Gastroesophageal sphincter (tissue), 4 donors: Measurements from ENCODE around the gene LCNL1. TPM values are rescaled to one million over a fixed set of nuclear protein-coding genes. Genes with fewer than 3 reads are reported as not detected.

Experiments used
- ATAC-seq: fragments of 150-250 bp; one replicate; pipeline ENCODE4 v1.9.1; 2016; ENCODE audit warnings: mild to moderate bottlenecking, moderate library complexity
- H3K27ac ChIP-seq, 4 donors: fragments of 200-600 bp; sonication (generic) in 3 of 4; 1 replicate in 3 of 4; 2 replicates in 1 of 4; pipeline ENCODE4 v1.5.1; 2016 to 2019
- H3K27me3 ChIP-seq: fragments of 200-600 bp; sonication (generic); one replicate; pipeline ENCODE4 v1.5.1; 2019
- H3K36me3 ChIP-seq, 2 donors: fragments of 200-600 bp; sonication (generic); one replicate each; pipeline ENCODE4 v1.5.1; 2019; ENCODE audit warnings: control low read depth in 1 of 2
- H3K4me1 ChIP-seq, 3 donors: fragments of 200-600 bp; sonication (generic); 1 replicate in 2 of 3; 2 replicates in 1 of 3; pipeline ENCODE4 v1.5.1; 2016 to 2019; ENCODE audit warnings: control low read depth in 2 of 3
- H3K4me3 ChIP-seq, 2 donors: fragments of 200-600 bp; sonication (generic); one replicate each; pipeline ENCODE4 v1.5.1; 2019; ENCODE audit warnings: mild to moderate bottlenecking in 1 of 2, moderate library complexity in 1 of 2
- H3K9me3 ChIP-seq, 3 donors: fragments of 200-600 bp; sonication (generic); one replicate each; pipeline ENCODE4 v1.5.1; 2017 to 2019; ENCODE audit warnings: control low read depth in 2 of 3
- CTCF ChIP-seq, 4 experiments: fragments of 200-600 bp in 2 of 4; fragments of 450-650 bp in 2 of 4; sonication (generic) in 1 of 4; IDR thresholded peaks; one replicate each; pipeline ENCODE4 v1.5.1; 2017 to 2019; ENCODE audit warnings: antibody characterized with exemption in 4 of 4, mild to moderate bottlenecking in 2 of 4, moderate library complexity in 2 of 4
- EP300 ChIP-seq: sonication (generic); formaldehyde crosslinking; IDR thresholded peaks from one replicate; pipeline ENCODE4 v1.6.1; 2017; ENCODE audit warnings: antibody characterized with exemption, mild to moderate bottlenecking
- POLR2A ChIP-seq, 2 donors: fragments of 450-650 bp; IDR thresholded peaks; one replicate each; pipeline ENCODE4 v1.6.1; 2017; ENCODE audit warnings: antibody characterized with exemption in 2 of 2, mild to moderate bottlenecking in 2 of 2, moderate library complexity in 1 of 2
- POLR2AphosphoS5 ChIP-seq: sonication (generic); formaldehyde crosslinking; IDR thresholded peaks from one replicate; pipeline ENCODE4 v1.6.1; 2017; ENCODE audit warnings: antibody characterized with exemption
- WGBS, 2 donors: methylation state at CpG; one replicate each; pipeline ENCODE4 v1.1.5; 2018; ENCODE audit warnings: low coverage in 1 of 2; 5-methylcytosine and 5-hydroxymethylcytosine counted together
- total RNA-seq, 4 donors: library from RNA; depleted of rRNA; stranded (reverse); fragments of >200 nt; gene quantifications; one replicate each; pipeline ENCODE4 v1.1.0, GENCODE V29; 2016

Gene LCNL1
- total RNA-seq, 4 donors from 2014 or later = 0.40 TPM; not detected in 2

DNA sequence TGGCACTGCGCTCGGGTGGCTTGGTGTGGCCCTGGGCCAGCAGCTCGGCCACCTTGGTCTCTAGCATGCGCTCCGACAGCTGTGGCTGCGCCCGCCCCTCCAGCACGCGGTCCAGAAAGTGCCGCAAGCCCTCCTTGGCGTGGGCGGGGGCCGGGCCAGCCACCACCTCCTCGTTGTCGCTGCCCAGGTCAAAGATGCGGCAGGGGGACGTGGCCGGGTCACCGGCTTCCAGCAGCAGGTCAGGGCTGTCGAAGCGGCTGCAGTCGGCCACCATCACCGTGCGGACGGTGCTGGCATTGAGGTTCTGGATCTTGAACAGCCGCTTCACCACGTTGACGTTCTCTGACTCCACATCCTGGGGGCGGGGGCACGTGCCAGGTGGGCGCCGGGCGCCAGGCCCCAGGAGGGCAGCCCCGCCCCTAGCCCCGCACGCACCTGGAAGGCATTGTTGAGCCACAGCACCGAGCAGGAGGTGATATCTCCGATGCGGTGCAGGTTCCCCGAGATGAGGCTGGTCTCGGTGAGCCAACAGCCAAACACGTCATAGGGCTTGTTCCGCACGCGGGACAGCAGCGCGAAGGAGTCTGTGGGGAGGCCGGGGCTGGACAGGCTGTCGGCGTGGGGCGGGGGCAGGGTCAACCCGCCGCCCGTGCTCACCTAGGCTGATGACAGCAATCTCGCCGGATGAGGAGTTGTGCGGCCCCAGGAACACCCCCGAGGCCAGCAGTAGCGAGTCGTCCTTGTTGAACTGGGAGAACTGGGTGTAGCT, 40.5 kb upstream of the LCNL1 start:
- H3K36me3 ChIP-seq = peaks cover 0 to 45% of the 10 kb centered on the region in 2 donors
- no peak for ATAC-seq
- peak overlapping the region in 1 of 2 donors; percentile 96 for H3K4me3 ChIP-seq
- H3K27ac ChIP-seq = no peak overlapping the region
- WGBS, 2 donors = 75% methylated on average over 6 of the region's 60 CpGs; no CpG with 5 or more reads in 1 of the 2 donors
- H3K27me3 ChIP-seq = no peaks in the 10 kb centered on the region
- no peaks in the 10 kb centered on the region for H3K9me3 ChIP-seq
- H3K4me1 ChIP-seq = peaks cover 0 to 29% (median 16%) of the 10 kb centered on the region in 3 donors
- TF ChIP-seq POLR2AphosphoS5 (no peak), CTCF (IDR thresholded peaks at IDR 0.05) (no peak), POLR2A (IDR thresholded peaks at IDR 0.05) (no peak), EP300 (no peak)

DNA sequence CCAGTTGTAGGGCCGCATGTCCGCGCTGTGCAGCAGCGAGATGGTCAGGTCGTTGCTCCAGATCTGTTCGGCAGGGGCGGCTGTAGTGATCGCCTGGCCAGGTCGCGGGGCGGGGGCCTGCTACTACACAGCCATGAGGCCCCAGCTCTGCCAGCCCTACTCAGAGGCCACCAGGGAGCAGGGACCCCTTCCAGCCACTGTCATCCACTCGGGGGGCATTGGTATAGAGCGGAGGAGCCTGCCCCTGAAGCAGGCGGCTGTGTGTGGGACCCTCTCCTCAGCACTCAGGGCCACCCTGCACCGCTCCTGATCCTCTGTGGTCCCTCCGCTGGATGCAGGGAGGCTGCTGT, 39.9 kb upstream of the LCNL1 start:
- H3K27ac ChIP-seq = peak overlapping the region in 1 of 4 donors; percentile 94
- H3K36me3 ChIP-seq = peaks cover 0 to 45% of the 10 kb centered on the region in 2 donors
- H3K27me3 ChIP-seq = no peaks in the 10 kb centered on the region
- peak overlapping the region in 1 of 2 donors; percentile 96 for H3K4me3 ChIP-seq
- no peaks in the 10 kb centered on the region for H3K9me3 ChIP-seq
- TF ChIP-seq POLR2A (IDR thresholded peaks at IDR 0.05) (no peak), CTCF (IDR thresholded peaks at IDR 0.05) (no peak), EP300 (no peak)
- ATAC-seq = no peak
- peaks cover 0 to 33% (median 16%) of the 10 kb centered on the region in 3 donors for H3K4me1 ChIP-seq
- no CpG with 5 or more reads among the region's 16 CpGs for WGBS, 2 donors

DNA sequence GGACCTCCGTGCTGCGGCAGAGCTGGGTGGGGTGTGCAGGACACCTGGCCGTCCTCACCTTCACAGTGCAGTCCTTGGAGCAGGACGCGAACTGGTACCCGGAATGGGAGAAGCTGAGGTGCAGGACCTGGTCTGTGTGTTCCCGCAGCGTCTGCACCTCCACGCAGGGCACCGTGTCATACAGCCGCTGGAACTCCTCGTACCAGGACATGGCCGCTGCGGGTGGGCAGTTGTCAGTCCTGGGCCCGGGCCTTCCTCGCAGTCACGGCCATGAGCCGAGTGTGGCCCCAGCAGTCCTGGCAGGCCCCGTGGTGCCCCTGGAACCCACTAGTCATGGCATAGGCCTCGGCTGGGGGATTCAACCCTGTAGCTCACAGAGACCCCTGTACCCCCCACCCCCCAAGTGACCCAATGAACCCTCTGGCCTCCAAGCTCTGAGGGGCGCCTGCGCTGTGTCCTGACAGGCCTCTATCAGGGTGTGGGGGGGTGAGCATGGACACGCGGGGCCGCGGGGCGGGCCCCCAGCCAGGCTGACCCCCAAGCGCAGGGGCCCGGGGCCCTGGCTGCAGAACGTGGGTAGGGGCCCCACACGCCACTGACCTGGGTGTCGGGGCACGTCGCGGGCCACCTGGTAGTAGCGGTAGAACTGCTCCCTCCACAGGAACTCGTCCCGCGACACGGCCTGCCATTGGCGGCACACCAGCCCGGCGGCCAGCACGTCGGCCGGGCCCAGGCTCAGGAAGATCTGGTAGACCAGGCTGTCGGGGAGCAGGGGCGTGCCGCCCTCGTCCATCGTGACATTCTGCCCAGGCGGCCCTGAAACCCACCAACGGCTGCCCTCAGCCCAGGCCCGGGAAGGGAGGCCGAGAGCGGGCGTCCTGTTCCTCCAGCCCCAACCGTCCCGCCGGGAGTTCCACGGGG, 39.2 kb upstream of the LCNL1 start:
- H3K4me3 ChIP-seq = peak overlapping the region; percentile 61 to 96
- TF ChIP-seq POLR2AphosphoS5 = no peak
- no peak for TF ChIP-seq POLR2A (IDR thresholded peaks at IDR 0.05)
- H3K4me1 ChIP-seq = peaks cover 0 to 39% (median 16%) of the 10 kb centered on the region in 3 donors
- H3K9me3 ChIP-seq = no peaks in the 10 kb centered on the region
- peak overlapping the region in 3 of 4 donors; percentile 94 to 96 (median 94) for H3K27ac ChIP-seq
- no peak for ATAC-seq
- WGBS, 2 donors = no CpG with 5 or more reads among the region's 61 CpGs
- no peaks in the 10 kb centered on the region for H3K27me3 ChIP-seq
- peaks cover 0 to 45% of the 10 kb centered on the region in 2 donors for H3K36me3 ChIP-seq

DNA sequence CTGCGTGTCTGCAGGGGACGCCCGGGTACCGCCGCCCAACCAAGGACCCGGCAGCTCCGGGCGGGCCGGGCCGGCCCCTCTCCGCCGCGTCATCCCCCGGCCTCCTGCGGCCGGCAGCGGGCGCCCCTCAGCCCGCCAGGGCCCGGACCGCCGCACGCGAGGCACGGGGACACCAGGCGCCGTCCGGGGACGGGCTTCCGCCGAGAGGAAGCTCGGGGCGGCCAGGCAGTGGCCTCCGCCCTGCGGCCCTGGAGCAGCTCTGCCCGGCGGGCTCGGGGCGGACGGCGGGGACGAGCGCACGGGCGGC, 38.6 kb upstream of the LCNL1 start:
- Histone ChIP-seq H3K4me3 (peak overlapping the region; percentile 61 to 96), H3K27ac (peak overlapping the region; percentile 48 to 96 (median 94)), H3K9me3 (no peaks in the 10 kb centered on the region), H3K36me3 (peaks cover 0 to 42% of the 10 kb centered on the region in 2 donors), H3K27me3 (no peaks in the 10 kb centered on the region), H3K4me1 (peaks cover 0 to 45% (median 18%) of the 10 kb centered on the region in 3 donors)
- no CpG with 5 or more reads among the region's 45 CpGs for WGBS, 2 donors
- TF ChIP-seq EP300 (no peak), CTCF (IDR thresholded peaks at IDR 0.05) (no peak), POLR2A (IDR thresholded peaks at IDR 0.05) (no peak), POLR2AphosphoS5 (no peak)
- ATAC-seq = peak; percentile 70

DNA sequence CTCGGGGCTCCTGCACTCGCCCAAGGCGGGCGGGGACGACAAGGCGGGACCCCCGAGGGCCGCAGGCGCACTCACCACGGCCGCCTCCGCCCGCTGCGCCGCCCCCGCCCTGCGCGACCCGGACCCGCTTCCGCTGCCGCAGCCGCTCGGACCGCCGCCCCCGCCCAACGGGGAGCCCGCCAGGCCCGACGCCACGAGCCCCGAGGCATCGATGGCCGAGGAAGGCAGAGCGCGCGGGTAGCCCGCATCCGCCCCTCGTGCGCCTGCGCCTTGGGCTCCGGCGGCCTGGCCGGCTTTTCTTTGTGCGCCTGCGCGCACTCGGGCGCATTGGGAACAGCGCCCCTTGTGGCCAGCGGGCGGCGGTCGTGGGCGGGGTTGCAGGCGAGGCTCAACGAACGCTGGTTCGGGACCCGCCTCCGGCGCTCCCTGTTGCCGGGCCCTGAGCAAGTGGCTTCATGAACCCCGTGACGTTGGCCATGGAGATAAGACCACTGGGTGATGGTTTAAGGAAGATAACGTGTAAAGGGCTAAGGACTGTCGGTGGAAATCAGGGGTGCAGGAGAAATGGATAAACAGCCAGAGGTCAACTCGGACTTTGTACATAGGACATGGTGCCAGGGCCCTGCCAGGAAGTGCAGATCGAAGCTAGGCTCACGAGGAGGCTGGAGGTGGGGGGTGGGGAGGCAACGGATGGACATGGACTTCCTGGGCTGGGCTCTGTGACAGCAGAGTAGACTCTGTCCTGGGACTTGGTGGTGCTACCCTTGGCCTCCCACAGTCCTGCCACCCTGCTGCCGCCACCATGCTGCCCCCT, 38.1 kb upstream of the LCNL1 start, which contains the start of the genes C8G and FBXW5:
TSS of gene C8G (plus strand) at position 725 of the 814 bp plus-strand sequence. CDS start at position 803, 78 bp downstream.
TSS of gene FBXW5 (minus strand) at position 220 of the 814 bp plus-strand sequence. CDS start 655 bp downstream, outside the sequence.
- 0% methylated on average over 3 of the region's 74 CpGs; no CpG with 5 or more reads in 1 of the 2 donors for WGBS, 2 donors
- TF ChIP-seq POLR2A (IDR thresholded peaks at IDR 0.05) = peak; percentile 71 to 90
- TF ChIP-seq CTCF (IDR thresholded peaks at IDR 0.05) = peak in 3 of 4 experiments; percentile 98 to 99 (median 98)
- no peak for TF ChIP-seq EP300
- TF ChIP-seq POLR2AphosphoS5 = peak; percentile 14
- H3K9me3 ChIP-seq = no peaks in the 10 kb centered on the region
- peak within 1 kb of the TSS; percentile 61 to 96 for H3K4me3 ChIP-seq
- H3K4me1 ChIP-seq = peaks cover 0 to 51% (median 21%) of the 10 kb centered on the region in 3 donors
- H3K27me3 ChIP-seq = no peaks in the 10 kb centered on the region
- peak; percentile 95 for ATAC-seq
- peaks cover 0 to 36% of the 10 kb centered on the region in 2 donors for H3K36me3 ChIP-seq
- H3K27ac ChIP-seq = peak within 1 kb of the TSS; percentile 48 to 96 (median 94)
